D721Med (cell line): ENCODE measurements around the gene NTS.

Source experiments
- DNase-seq: peaks from one replicate; pipeline ENCODE4 v3.0.0; 2011; ENCODE audit warnings: low spot score; ENCODE audit not compliant: insufficient read length
- FAIRE-seq: peaks from 2 replicates; lab custom pipeline; 2011; peaks lifted over from hg19 to GRCh38; lab: Jason Lieb, UNC
- CTCF ChIP-seq: IDR thresholded peaks from 2 replicates; pipeline ENCODE4 v1.5.1; 2012; ENCODE audit warnings: mild to moderate bottlenecking, control low read depth; ENCODE audit not compliant: insufficient read depth; ENCODE audit errors: missing control alignments

Gene NTS

GRCh38 chr12:85835426-85836196, 38.5 kb upstream of the NTS start:
- FAIRE-seq (no peak), DNase-seq (no peak)
- no peak for TF ChIP-seq CTCF

- DNase-seq: no peak
- FAIRE-seq: no peak
- TF ChIP-seq CTCF: no peak
Measured at GRCh38 chr12:85836197-85837090, 37.7 kb upstream of the NTS start, which contains the start of gene RASSF9. Gene RASSF9 (minus strand): TSS chr12:85836409. CDS start chr12:85836201, 208 bp downstream.

GRCh38 chr12:85843606-85844310, 30.3 kb upstream of the NTS start:
- no peak for FAIRE-seq
- no peak for TF ChIP-seq CTCF
- no peak for DNase-seq

GRCh38 chr12:85849344-85849743, 24.8 kb upstream of the NTS start:
- FAIRE-seq (no peak), DNase-seq (no peak)
- TF ChIP-seq CTCF: no peak

GRCh38 chr12:85855305-85855704, 18.8 kb upstream of the NTS start:
- no peak for FAIRE-seq
- TF ChIP-seq CTCF: no peak
- DNase-seq: no peak

- TF ChIP-seq CTCF: no peak
- DNase-seq (no peak), FAIRE-seq (no peak)
Measured at GRCh38 chr12:85856966-85857365, 17.1 kb upstream of the NTS start.
